ENCODE results near the gene SNPH.
"Not testable (repeated sequence)": the region's sequence is repeated elsewhere in the genome, so short reads cannot be mapped to it uniquely, and the experiment has no call there.

SNPH gene, protein sequence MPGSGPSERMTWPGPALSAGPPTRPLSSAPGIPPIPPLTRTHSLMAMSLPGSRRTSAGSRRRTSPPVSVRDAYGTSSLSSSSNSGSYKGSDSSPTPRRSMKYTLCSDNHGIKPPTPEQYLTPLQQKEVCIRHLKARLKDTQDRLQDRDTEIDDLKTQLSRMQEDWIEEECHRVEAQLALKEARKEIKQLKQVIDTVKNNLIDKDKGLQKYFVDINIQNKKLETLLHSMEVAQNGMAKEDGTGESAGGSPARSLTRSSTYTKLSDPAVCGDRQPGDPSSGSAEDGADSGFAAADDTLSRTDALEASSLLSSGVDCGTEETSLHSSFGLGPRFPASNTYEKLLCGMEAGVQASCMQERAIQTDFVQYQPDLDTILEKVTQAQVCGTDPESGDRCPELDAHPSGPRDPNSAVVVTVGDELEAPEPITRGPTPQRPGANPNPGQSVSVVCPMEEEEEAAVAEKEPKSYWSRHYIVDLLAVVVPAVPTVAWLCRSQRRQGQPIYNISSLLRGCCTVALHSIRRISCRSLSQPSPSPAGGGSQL

GRCh38 chr20:1266167-1266973, at the start of gene SNPH:
TSS of gene SNPH (plus strand) at chr20:1266294. CDS start at chr20:1296240, 29,946 bp downstream.
- DNase-seq: peak; percentile 40

DNA sequence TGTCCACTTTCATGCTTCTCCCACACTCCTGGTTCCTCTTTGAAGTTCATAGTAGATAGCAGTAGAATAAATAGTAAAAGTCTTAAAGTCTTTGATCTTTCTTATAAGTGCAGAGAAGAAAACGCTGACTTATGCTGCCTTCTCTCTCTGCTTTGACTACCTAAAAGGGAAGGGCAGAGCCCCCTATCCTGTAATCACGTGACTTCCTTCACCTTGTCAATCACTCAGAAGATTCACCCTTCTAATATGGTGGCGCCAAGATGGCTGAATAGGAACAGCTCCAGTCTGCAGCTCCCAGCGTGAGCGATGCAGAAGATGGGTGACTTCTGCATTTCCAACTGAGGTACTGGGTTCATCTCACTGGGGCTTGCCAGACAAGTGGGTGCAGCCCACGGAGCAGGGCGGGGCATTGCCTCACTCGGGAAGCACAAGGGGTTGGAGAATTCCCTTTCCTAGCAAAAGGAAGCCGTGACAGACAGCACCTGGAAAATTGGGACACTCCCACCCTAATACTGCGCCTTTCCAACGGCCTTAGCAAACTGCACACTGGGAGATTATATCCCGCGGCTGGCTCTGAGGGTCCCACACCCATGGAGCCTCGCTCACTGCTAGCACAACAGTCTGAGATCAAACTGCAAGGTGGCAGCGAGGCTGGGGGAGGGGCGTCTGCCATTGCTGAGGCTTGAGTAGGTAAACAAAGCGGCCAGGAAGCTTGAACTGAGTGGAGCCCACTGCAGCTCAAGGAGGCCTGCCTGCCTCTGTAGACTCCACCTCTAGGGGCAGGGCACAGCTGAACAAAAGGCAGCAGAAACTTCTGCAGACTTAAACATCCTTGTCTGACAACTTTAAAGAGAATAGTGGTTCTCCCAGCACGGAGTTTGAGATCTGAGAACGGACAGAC, 49.3 kb upstream of the SNPH start:
- DNase-seq: not testable (repeated sequence)

DNA sequence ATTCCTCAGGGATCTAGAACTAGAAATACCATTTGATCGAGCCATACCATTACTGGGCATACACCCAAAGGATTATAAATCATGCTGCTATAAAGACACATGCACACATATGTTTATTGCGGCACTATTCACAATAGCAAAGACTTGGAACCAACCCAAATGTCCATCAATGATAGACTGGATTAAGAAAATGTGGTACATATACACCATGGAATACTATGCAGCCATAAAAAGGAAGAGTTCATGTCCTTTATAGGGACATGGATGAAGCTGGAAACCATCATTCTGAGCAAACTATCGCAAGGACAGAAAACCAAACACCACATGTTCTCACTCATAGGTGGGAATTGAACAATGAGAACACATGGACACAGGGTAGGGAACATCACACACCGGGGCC, 43.3 kb upstream of the SNPH start:
- DNase-seq: not testable (repeated sequence)

GRCh38 chr20:1224205-1224890, 41.7 kb upstream of the SNPH start:
- no peak for DNase-seq

DNA sequence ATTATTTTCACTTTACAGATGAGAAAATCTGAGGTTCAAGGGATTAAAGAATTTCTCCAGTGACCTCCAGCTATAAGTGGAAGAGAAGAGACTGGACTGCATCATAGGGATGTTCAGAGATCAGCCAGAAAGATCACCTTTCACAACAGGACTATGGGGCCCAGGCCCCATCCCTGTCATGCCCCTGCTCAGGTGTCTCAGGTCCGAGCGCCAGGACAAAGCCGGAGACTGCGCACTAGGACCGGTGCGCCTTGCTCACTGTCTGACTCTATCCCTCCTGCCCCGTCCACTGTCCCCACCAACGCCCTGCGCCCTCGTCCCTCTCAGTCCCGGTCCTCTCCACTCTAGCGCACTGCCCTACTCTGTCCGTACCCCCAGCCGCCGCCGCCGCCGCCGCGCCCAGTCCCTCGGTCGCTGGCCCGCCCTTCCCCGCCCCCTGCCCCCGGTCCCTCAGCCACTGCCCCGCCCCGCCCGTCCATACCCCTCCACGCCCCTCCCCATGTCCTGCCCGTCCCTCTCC, 40.8 kb upstream of the SNPH start:
- DNase-seq: no peak

DNA sequence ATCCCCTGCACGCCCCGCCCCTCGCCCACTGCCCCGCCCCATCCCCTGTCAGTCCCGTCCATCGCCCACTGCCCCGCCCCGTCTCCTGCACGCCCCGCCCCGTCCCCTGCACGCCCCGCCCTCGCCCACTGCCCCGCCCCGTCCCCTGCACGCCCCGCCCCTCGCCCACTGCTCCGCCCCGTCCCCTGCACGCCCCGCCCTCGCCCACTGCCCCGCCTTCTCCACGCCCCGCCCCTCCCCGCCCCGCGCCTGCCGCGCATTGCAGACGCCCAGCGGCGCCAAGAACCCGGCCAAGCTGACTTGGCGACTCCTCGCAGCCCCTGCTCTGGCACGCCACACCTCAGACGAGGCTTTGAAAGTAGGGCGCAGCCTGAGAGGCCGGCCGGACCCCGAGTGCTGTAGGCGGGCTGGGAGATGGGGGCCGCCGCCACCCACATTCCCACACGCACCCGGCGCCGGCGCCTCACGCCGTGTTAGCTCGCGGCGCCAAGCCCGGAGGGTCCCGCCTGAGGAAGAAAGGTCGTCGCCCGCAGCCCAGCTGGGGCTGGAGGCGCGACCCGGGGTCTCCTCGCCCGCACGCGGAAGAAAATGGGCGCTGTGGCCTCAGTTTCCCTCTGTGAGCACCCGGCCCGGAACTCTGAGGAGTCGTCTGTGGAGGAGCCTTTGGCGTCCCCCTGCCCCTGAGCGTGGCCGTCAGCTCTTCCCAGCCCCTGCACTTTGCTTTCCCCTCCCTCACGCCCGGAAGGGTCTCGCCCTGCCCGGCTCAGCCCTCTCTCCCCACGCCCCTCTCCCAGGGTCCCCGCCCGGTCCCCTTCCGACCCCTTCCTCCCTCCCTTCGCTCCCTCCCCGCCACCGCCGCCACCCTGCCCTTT, 40.1 kb upstream of the SNPH start, which contains the start of gene RAD21L1:
TSS of gene RAD21L1 (plus strand) at position 262 of the 872 bp plus-strand sequence. CDS start 2,410 bp downstream, outside the sequence.
- DNase-seq: peak; percentile 15

DNA sequence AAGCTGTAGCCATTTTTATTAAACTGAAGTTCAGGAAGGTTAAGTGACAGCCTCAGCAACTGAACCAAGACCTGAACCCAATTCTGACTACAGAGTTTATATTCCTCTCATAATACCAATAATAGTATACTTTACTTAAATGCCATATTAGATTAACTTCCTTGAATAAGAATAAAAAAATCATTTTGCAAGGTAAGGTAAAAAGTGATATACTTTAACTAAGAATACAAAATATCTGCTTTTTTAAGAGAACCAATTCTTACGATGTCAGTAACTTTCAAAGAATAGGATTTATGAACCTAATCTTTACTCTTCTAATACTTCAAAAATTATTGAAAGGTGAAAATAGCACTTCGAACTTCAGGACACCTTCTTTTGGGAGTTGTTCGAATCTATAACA, 36.6 kb upstream of the SNPH start:
- DNase-seq: no peak

DNA sequence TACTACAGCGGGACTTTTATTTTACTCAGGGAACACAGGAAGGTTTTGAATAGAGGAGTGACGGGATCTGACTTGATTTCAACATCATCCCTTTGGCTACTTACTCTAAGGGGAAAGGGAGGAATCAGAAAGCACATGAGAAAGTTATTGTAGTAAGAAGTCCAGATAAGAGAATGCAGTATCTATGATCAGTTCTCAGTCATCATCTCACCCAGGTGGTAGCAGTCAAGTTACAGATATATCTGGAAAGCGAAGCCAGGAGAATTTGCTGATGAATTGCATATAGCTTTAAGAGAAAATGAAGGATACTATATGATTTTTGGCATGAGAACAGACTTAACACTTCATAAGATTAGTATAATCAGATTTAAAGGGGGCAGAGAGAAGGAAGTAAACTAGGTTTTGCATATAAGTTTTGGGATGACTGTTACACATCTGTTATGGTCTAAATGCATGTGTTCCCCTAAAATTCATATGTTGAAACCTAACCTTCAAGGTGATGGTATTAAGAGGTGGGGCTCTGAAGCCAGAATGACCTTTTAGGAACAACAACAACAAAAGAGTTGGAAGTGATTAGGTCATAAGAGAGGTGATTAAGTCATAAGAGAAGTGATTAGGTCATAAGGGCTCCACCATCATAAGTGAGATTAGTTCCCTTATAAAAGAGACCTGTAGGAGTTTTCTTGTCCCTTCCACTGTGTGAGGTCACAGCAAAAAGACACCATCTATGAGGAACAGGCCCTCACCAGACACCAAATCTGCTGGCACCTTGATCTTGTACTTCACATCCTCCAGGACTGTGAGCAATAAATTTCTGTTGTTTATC, 33.6 kb upstream of the SNPH start:
- no peak for DNase-seq

- no peak for DNase-seq
Observed at GRCh38 chr20:1240549-1240948, 25.5 kb upstream of the SNPH start.

DNA sequence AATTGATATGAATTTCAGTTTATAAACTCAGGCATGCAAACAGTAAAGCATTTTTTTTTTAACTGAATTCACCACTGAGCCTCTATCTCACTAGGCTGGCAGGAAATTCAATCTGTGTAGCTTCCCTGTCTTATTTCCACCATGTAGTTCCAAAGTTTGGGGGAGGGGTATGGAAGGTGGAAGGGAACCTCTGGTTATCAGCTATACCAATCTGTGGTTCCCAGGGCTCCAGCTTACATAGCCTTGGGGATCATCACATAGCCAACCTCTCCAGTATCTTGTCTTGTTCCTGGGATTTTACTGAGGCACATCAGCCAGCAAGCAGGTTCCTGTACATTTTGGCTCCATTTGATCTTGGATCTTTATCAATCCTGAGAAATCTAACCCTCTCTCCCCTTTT, 24.6 kb upstream of the SNPH start:
- no peak for DNase-seq

DNA sequence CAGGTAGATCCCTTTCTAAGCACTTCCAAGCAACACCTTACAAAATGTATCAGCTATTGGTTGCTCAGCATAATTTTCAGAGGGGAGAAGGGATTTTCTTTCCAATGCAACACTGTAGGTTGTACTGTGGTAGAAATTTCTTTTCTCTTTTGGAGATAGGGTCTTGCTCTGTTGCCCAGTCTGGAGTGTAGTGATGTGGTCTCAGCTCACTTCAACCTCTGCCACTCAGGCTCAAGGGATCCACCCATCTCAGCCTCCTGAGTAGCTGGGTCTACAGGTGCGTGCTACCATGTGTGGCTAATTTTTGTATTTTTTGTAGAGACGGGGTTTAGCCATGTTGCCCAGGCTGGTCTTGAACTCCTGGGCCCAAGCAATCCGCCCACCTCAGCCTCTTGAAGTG, 24.0 kb upstream of the SNPH start:
- DNase-seq: no peak

DNA sequence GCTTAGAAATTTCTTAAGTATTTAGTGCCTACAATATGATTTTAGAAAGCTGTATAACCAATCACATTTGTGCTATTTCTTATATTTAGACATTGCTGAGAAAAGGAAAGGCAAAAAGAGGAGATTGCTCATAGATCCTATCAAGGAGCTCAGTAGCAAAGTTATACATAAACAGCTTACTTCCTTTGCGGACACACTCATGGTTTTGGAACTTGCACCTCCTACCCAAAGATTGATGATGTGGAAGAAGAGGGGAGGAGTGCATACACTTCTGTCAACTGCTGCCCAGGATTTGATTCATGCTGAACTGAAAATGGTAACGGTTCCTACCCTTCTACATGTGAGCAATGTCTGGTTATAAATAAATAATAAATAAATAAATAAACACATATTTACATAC, 23.6 kb upstream of the SNPH start:
- DNase-seq: no peak

GRCh38 chr20:1245578-1245977, 20.5 kb upstream of the SNPH start:
- DNase-seq: no peak

DNA sequence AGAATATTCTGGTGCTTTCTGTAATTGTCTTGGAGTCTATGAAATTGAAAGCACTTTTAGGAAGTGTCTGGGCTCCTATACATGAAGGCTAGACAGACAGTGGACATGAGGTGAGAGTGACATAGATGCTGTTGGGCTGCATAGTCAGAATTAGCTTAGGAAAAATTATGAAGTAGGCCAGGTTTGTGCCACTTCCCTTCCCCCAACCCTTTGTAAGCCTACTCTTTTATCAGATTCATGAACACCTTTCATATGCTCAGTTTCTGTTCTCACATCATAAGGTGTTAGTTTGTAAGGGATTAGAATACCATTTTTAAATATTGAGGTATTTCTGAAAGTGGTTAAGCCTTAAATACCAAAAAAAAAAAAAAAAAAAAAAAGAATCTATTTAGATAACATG, 18.4 kb upstream of the SNPH start:
- no peak for DNase-seq

DNA sequence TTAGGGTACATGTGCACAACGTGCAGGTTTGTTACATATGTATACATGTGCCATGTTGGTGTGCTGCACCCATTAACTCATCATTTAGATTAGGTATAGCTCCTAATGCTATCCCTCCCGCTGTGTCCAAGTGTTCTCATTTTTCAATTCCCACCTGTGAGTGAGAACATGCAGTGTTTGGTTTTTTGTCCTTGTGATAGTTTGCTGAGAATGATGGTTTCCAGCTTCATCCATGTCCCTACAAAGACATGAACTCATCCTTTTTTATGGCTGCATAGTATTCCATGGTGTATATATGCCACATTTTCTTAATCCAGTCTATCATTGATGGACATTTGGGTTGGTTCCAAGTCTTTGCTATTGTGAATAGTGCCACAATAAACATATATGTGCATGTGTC, 15.8 kb upstream of the SNPH start:
- DNase-seq: not testable (repeated sequence)

DNA sequence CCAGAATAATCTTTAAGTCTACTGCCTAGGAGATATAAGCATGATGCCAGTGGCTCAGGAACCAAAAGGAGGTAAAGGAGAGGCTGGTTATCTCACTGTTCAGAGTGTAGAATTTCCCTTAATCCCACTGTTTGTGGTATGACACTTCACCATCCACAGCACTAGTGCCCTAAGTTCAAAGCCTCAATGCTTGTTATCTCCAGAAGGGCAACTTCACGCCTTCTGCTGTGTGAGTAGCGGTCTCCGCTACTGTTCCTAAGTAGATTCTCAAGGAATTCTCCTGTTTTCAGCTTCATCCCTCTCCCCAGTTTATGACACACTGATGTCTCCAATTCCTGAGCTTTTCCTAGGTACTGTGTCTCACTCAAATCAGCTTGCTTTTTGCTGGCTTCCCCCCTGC, 13.7 kb upstream of the SNPH start:
- no peak for DNase-seq

- no peak for DNase-seq
Observed at GRCh38 chr20:1254254-1254653, 11.8 kb upstream of the SNPH start.

DNA sequence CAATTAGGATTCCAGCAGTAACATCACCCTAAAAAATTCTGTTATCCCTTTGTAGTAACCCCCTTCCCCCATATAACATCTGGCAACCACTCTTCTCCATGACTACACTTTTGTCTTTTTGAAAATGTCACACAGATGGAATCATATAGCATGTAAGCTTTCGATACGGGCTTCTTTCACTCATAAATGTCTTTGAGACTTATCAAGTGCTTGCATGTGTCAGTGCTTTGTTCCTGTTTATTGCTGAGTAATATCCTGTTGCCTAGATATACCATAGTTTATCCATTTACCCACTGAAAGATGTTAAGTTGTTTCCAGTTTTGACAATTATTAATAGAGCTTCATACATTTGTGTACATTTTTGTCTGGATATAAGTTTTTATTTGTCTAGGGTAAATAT, 10.4 kb upstream of the SNPH start:
- no peak for DNase-seq

DNA sequence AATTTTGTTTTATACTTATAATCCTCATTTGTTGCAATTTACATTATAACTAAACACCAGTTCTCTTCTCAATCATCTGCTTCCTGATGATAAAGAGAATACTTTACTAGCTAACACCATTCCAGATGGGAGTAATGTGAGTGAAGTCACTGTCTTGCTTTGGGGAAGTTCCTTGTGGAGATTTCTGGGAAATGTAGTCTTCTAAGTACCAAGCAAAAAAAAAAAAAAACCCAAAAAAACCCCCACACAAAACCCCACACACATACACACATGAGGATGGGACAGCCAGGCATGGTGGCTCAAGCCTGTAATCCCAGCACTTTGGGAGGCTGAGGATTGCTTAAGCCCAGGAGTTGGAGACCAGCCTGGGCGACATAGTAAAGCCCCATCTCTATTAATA, 2.2 kb upstream of the SNPH start:
- DNase-seq: no peak

- DNase-seq: no peak
Observed at GRCh38 chr20:1264727-1265126, 1.4 kb upstream of the SNPH start.
